ENCODE results near the gene MTERF4.

GRCh38 chr2:241091201-241091600 lies 10.9 kb downstream of the MTERF4 start:
- TF ChIP-seq POLR2A (IDR thresholded peaks at IDR 0.05; ENCODE audit: control extremely low read depth in 1 of 2, low read depth in 2 of 2, low read length in 2 of 2) (no peak), YY1 (IDR thresholded peaks at IDR 0.05; ENCODE audit: low read depth, low read length) (no peak), CTCF (IDR thresholded peaks at IDR 0.05; ENCODE audit: control extremely low read depth in 1 of 3, insufficient read depth in 1 of 3, low read depth in 1 of 3, low read length in 3 of 3) (no peak), SP1 (IDR thresholded peaks at IDR 0.05; ENCODE audit: low read depth, low read length) (no peak), CHD7 (IDR thresholded peaks at IDR 0.05; ENCODE audit: insufficient replicate concordance, low read length) (no peak), ATF2 (IDR thresholded peaks at IDR 0.05; ENCODE audit: low read length) (no peak), E2F6 (IDR thresholded peaks at IDR 0.05) (no peak), JUN (IDR thresholded peaks at IDR 0.05; ENCODE audit: low read depth, low read length) (no peak), JUND (IDR thresholded peaks at IDR 0.05; ENCODE audit: low read length) (no peak), RAD21 (IDR thresholded peaks at IDR 0.05 in 1 of 2, conservative IDR thresholded peaks at IDR 0.05 in 1 of 2; ENCODE audit: low read depth in 2 of 2, low read length in 2 of 2) (no peak), ZNF274 (IDR thresholded peaks at IDR 0.05; ENCODE audit: borderline replicate concordance, extremely low read depth, low read length) (no peak), ASH2L (IDR thresholded peaks at IDR 0.05; ENCODE audit: low read length) (no peak), MAX (IDR thresholded peaks at IDR 0.05) (no peak)

Measured in H1 (cell line).